ENCODE measurements around the gene DNAJA4. TPM values are rescaled to one million over a fixed set of nuclear protein-coding genes. Genes with fewer than 3 reads are reported as not detected.

The DNAJA4 gene
- total and polyA plus RNA-seq, 9 of the 15 experiments (the other 6 are each of a cell fraction or from before 2014, with no cell fraction given): 0.11 to 1.0 (median 0.16) TPM; not detected in 4

GRCh38 chr15:78276064-78276943 is 11.9 kb downstream of the DNAJA4 start (continued):
- TF ChIP-seq ZNF609 (CRISPR knock-in tag; IDR thresholded peaks at IDR 0.05; ENCODE audit: borderline replicate concordance) (no peak), ZNF592 (IDR thresholded peaks at IDR 0.05) (peak; percentile 95), ZNF41 (CRISPR knock-in tag; conservative IDR thresholded peaks at IDR 0.05) (no peak), RERE (CRISPR knock-in tag; IDR thresholded peaks at IDR 0.05; ENCODE audit: borderline replicate concordance) (no peak), L3MBTL2 (IDR thresholded peaks at IDR 0.05) (0 out of 2 replicates have a peak, but pooled peaks have one; percentile 38), CBX8 (IDR thresholded peaks at IDR 0.05; ENCODE audit: borderline replicate concordance, extremely low read depth, low read depth, low read length, poor library complexity, severe bottlenecking) (no peak), NR4A1 (CRISPR knock-in tag; IDR thresholded peaks at IDR 0.05) (no peak), NR4A1 (tag; IDR thresholded peaks at IDR 0.05) (peak; percentile 90), NELFE (IDR thresholded peaks at IDR 0.05; ENCODE audit: insufficient read depth, insufficient read length) (no peak), GATA2 (CRISPR knock-in tag; IDR thresholded peaks at IDR 0.05) (peak; percentile 36; the same call in 1 of the 2 replicates), HOXB6 (CRISPR knock-in tag; IDR thresholded peaks at IDR 0.05; ENCODE audit: borderline replicate concordance) (no peak)

Data from K562 (cell line).